CD14-positive monocyte (primary cell): Measurements from ENCODE around the gene DLGAP1. TPM values are rescaled to one million over a fixed set of nuclear protein-coding genes. Genes with fewer than 3 reads are reported as not detected.

Experiments used
- DNase-seq, 3 donors: peaks; one replicate each; pipeline ENCODE4 v3.0.0-alpha.2; 2011 to 2022
- H2AFZ ChIP-seq: 2 replicates; pipeline ENCODE4 v1.6.0; 2012; ENCODE audit warnings: mild to moderate bottlenecking, low read depth, low read length, inconsistent platforms; ENCODE audit not compliant: insufficient read depth, poor library complexity, severe bottlenecking
- H3K27ac ChIP-seq, 2 donors: 1 replicate in 1 of 2; 2 replicates in 1 of 2; pipeline ENCODE4 v1.5.1; 2012 to 2013; ENCODE audit warnings: low read length in 2 of 2, control low read depth in 1 of 2, inconsistent platforms in 1 of 2, low read depth in 1 of 2, mild to moderate bottlenecking in 1 of 2
- H3K27me3 ChIP-seq, 2 donors: one replicate each; pipeline versions ENCODE4 v1.6.0 to v1.6.1; 2011 to 2013; ENCODE audit warnings: low read length in 2 of 2; ENCODE audit not compliant: control insufficient read depth in 2 of 2, insufficient read depth in 2 of 2
- H3K36me3 ChIP-seq, 2 donors: replicated peaks in 1 of 2; 1 replicate in 1 of 2; 2 replicates in 1 of 2; pipeline versions ENCODE4 v1.5.1 to v1.6.1; 2012 to 2013; ENCODE audit warnings: low read length in 2 of 2, control low read depth in 1 of 2, inconsistent platforms in 1 of 2, mild to moderate bottlenecking in 1 of 2; ENCODE audit not compliant: insufficient read depth in 2 of 2, control insufficient read depth in 1 of 2
- H3K4me1 ChIP-seq, 2 donors: 1 replicate in 1 of 2; 2 replicates in 1 of 2; pipeline versions ENCODE4 v1.5.1 to v1.6.1; 2012 to 2013; ENCODE audit warnings: low read length in 2 of 2, control low read depth in 1 of 2, inconsistent platforms in 1 of 2, mild to moderate bottlenecking in 1 of 2, moderate library complexity in 1 of 2; ENCODE audit not compliant: insufficient read depth in 2 of 2, control insufficient read depth in 1 of 2
- H3K4me2 ChIP-seq: replicated peaks from 2 replicates; pipeline ENCODE3; 2012; ENCODE audit warnings: low read length, moderate library complexity, mild to moderate bottlenecking; ENCODE audit not compliant: poor library complexity, severe bottlenecking; ENCODE audit errors: extremely low read depth
- H3K4me3 ChIP-seq, 3 experiments: fragments of 200-600 bp in 1 of 3; sonication (generic) in 1 of 3; replicated peaks in 1 of 3; 1 replicate in 2 of 3; 2 replicates in 1 of 3; pipeline ENCODE4 v1.5.1; 2011 to 2013; ENCODE audit warnings: low read length in 3 of 3, mild to moderate bottlenecking in 3 of 3, control low read depth in 2 of 3, low read depth in 2 of 3, inconsistent platforms in 1 of 3, moderate library complexity in 1 of 3
- H3K79me2 ChIP-seq: 2 replicates; pipeline ENCODE4 v1.6.0; 2012; ENCODE audit warnings: mild to moderate bottlenecking, control low read depth, inconsistent platforms, low read length, moderate library complexity; ENCODE audit not compliant: insufficient read depth
- H3K9ac ChIP-seq: 2 replicates; pipeline ENCODE4 v1.6.0; 2017; ENCODE audit warnings: low read length, mild to moderate bottlenecking; ENCODE audit not compliant: insufficient read depth, poor library complexity, severe bottlenecking
- H3K9me3 ChIP-seq, 2 donors: replicated peaks in 1 of 2; 1 replicate in 1 of 2; 2 replicates in 1 of 2; pipeline versions ENCODE4 v1.5.1 to v1.6.1; 2012 to 2013; ENCODE audit warnings: low read length in 2 of 2, control low read depth in 1 of 2; ENCODE audit not compliant: control insufficient read depth in 1 of 2, insufficient read depth in 1 of 2
- H4K20me1 ChIP-seq: 2 replicates; pipeline ENCODE4 v1.6.0; 2012; ENCODE audit warnings: mild to moderate bottlenecking, low read length, control low read depth, moderate library complexity; ENCODE audit not compliant: insufficient read depth
- H3K27ac Mint-ChIP-seq, 7 donors: one replicate each; pipeline ENCODE4 v1.8.0; 2020; ENCODE audit warnings: mild to moderate bottlenecking in 7 of 7, mixed read lengths in 7 of 7, moderate library complexity in 6 of 7, inconsistent platforms in 2 of 7
- H3K27me3 Mint-ChIP-seq, 3 donors: one replicate each; pipeline ENCODE4 v1.8.0; 2021 to 2022; ENCODE audit warnings: low read depth in 3 of 3, mild to moderate bottlenecking in 3 of 3, mixed read lengths in 3 of 3, moderate library complexity in 3 of 3, inconsistent platforms in 1 of 3
- H3K36me3 Mint-ChIP-seq, 2 donors: one replicate each; pipeline ENCODE4 v1.8.0; 2020; ENCODE audit warnings: mixed read lengths in 2 of 2, inconsistent platforms in 1 of 2, mild to moderate bottlenecking in 1 of 2
- H3K4me1 Mint-ChIP-seq: one replicate; pipeline ENCODE4 v1.8.0; 2020; ENCODE audit warnings: mild to moderate bottlenecking, mixed read lengths
- H3K4me3 Mint-ChIP-seq, 2 donors: one replicate each; pipeline ENCODE4 v1.8.0; 2020; ENCODE audit warnings: mild to moderate bottlenecking in 2 of 2, mixed read lengths in 2 of 2, moderate library complexity in 1 of 2
- H3K9me3 Mint-ChIP-seq, 7 donors: one replicate each; pipeline ENCODE4 v1.8.0; 2020 to 2022; ENCODE audit warnings: mixed read lengths in 7 of 7, mild to moderate bottlenecking in 6 of 7, moderate library complexity in 6 of 7, inconsistent platforms in 2 of 7
- WGBS: methylation state at CpG from one replicate; pipeline ENCODE4 v1.1.5; 2013; ENCODE audit warnings: missing lambda C conversion rate; ENCODE audit not compliant: insufficient coverage; 5-methylcytosine and 5-hydroxymethylcytosine counted together
- intact Hi-C, 2 donors: fragments of 100-400 bp; cut with micrococcal nuclease; formaldehyde crosslinking; loops; one replicate each; pipeline versions ENCODE4 v1.15.0 to v1.15.1; 2023
- polyA plus RNA-seq, 3 donors: library from polyadenylated mRNA; depleted of rRNA in 1 of 3; unstranded in 2 of 3; stranded (reverse) in 1 of 3; fragments of 300-500 nt in 2 of 3; fragments of >200 nt in 1 of 3; fragmentation: Illumina TruSeq in 2 of 3; gene quantifications; 1 replicate in 2 of 3; 2 replicates in 1 of 3; pipeline ENCODE4 v1.2.3, GENCODE V29; 2012 to 2021
- TF ChIP-seq, protein P1 (sequence below): fragments of 200-600 bp; IDR thresholded peaks from one replicate; pipeline ENCODE4 v1.8.0; 2022; ENCODE audit warnings: antibody characterized with exemption, mild to moderate bottlenecking

DLGAP1 gene
- polyA plus RNA-seq, 3 donors, result 0.09 to 0.42 TPM; not detected in 1

DNA sequence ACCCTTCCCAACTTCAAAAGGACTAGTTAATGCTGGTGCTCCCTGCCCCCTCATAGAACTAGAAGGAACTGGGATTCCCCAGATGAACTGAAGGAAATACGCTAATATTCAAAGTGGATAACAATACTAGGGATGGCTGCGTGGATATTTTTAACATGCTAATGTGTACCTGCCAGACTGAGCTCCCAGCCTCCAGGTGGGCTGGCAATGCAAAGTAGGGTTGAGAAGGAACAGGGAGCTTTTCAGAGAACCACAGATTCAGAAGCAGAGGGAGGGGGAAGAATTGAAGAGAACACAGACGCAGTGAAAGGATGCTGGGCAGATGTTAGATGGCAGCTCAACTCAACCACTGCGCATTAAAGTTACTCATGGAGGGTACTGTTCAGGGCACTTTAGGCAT, 650.8 kb downstream of the DLGAP1 start:
- intact Hi-C loops, result no loop called here

GRCh38 chr18:3803350-3803749, 651.8 kb downstream of the DLGAP1 start:
- Mint-ChIP-seq H3K27me3 (peaks cover 0 to 3% (median under 1%) of the 10 kb centered on the region in 3 donors), H3K4me3 (no peak overlapping the region), H3K36me3 (no peaks in the 10 kb centered on the region), H3K9me3 (peaks cover 0 to 3% (median 0%) of the 10 kb centered on the region in 7 donors), H3K4me1 (no peaks in the 10 kb centered on the region), H3K27ac (no peak overlapping the region)
- Histone ChIP-seq H3K4me2 (no peak overlapping the region), H3K9ac (no peak overlapping the region), H4K20me1 (no peaks in the 10 kb centered on the region), H3K27ac (no peak overlapping the region), H3K4me3 (no peak overlapping the region), H3K4me1 (no peaks in the 10 kb centered on the region), H3K36me3 (no peaks in the 10 kb centered on the region), H3K79me2 (no peaks in the 10 kb centered on the region), H2AFZ (no peak overlapping the region), H3K9me3 (no peaks in the 10 kb centered on the region), H3K27me3 (no peaks in the 10 kb centered on the region)
- DNase-seq, result no peak
- intact Hi-C loops, result no loop called here
- WGBS, result 81% methylated on average over 4 of the region's 4 CpGs
- TF ChIP-seq, protein P1, sequence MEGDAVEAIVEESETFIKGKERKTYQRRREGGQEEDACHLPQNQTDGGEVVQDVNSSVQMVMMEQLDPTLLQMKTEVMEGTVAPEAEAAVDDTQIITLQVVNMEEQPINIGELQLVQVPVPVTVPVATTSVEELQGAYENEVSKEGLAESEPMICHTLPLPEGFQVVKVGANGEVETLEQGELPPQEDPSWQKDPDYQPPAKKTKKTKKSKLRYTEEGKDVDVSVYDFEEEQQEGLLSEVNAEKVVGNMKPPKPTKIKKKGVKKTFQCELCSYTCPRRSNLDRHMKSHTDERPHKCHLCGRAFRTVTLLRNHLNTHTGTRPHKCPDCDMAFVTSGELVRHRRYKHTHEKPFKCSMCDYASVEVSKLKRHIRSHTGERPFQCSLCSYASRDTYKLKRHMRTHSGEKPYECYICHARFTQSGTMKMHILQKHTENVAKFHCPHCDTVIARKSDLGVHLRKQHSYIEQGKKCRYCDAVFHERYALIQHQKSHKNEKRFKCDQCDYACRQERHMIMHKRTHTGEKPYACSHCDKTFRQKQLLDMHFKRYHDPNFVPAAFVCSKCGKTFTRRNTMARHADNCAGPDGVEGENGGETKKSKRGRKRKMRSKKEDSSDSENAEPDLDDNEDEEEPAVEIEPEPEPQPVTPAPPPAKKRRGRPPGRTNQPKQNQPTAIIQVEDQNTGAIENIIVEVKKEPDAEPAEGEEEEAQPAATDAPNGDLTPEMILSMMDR, result no peak

More for the DNA sequence above, 650.8 kb downstream of the DLGAP1 start:
- H3K9ac ChIP-seq, result no peak overlapping the region
- H3K9me3 Mint-ChIP-seq, result no peaks in the 10 kb centered on the region
- H2AFZ ChIP-seq, result no peak overlapping the region
- WGBS, result 96% methylated on average over 4 of the region's 4 CpGs
- no peak overlapping the region for H3K4me3 Mint-ChIP-seq
- H3K4me3 ChIP-seq, result no peak overlapping the region
- no peak for DNase-seq
- peaks cover 0 to 4% (median 0%) of the 10 kb centered on the region in 3 donors for H3K27me3 Mint-ChIP-seq
- TF ChIP-seq, protein P1, result no peak
- no peaks in the 10 kb centered on the region for H3K36me3 Mint-ChIP-seq
- no peaks in the 10 kb centered on the region for H4K20me1 ChIP-seq
- no peaks in the 10 kb centered on the region for H3K4me1 ChIP-seq
- H3K36me3 ChIP-seq, result no peaks in the 10 kb centered on the region
- no peaks in the 10 kb centered on the region for H3K79me2 ChIP-seq
- no peak overlapping the region for H3K4me2 ChIP-seq
- H3K27ac ChIP-seq, result no peak overlapping the region
- no peak overlapping the region for H3K27ac Mint-ChIP-seq
- no peaks in the 10 kb centered on the region for H3K9me3 ChIP-seq
- H3K27me3 ChIP-seq, result no peaks in the 10 kb centered on the region
- no peaks in the 10 kb centered on the region for H3K4me1 Mint-ChIP-seq
